HCT116 (cell line): ENCODE results near the gene YTHDF1.

Experiments used
- EZH2 ChIP-seq: fragments of 200-600 bp; sonication (generic); IDR thresholded peaks from 2 replicates; pipeline ENCODE4 v1.6.1; 2017; ENCODE audit warnings: antibody characterized with exemption, mixed run types
- EZH2phosphoT487 ChIP-seq: fragments of 200-600 bp; IDR thresholded peaks from 2 replicates; pipeline ENCODE4 v1.6.1; 2018; ENCODE audit warnings: antibody characterized with exemption, borderline replicate concordance
- POLR2A ChIP-seq: IDR thresholded peaks from 2 replicates; pipeline ENCODE4 v1.7.0; 2011; ENCODE audit warnings: borderline replicate concordance; ENCODE audit not compliant: insufficient read depth, insufficient read length; ENCODE audit errors: extremely low read depth
- RAD21 ChIP-seq: IDR thresholded peaks from 2 replicates; pipeline ENCODE4 v1.6.1; 2012; ENCODE audit warnings: low read depth, mild to moderate bottlenecking
- TCF7L2 ChIP-seq: IDR thresholded peaks from 2 replicates; pipeline ENCODE4 v1.7.0; 2011; ENCODE audit warnings: borderline replicate concordance, inconsistent platforms; ENCODE audit not compliant: insufficient read depth, insufficient read length; ENCODE audit errors: extremely low read depth
- TF ChIP-seq, protein P1 (sequence below), 3 experiments: fragments of 200-600 bp in 1 of 3; sonication (generic) in 1 of 3; IDR thresholded peaks in 2 of 3; conservative IDR thresholded peaks in 1 of 3; 2 replicates each; pipeline ENCODE4 v1.5.1; 2012 to 2017; ENCODE audit warnings: low read depth in 2 of 3, low read length in 2 of 3, antibody characterized with exemption in 1 of 3, borderline replicate concordance in 1 of 3, control low read depth in 1 of 3, mild to moderate bottlenecking in 1 of 3, mixed read lengths in 1 of 3, mixed run types in 1 of 3, moderate library complexity in 1 of 3; ENCODE audit not compliant: insufficient read depth in 1 of 3
- TF ChIP-seq, protein P2 (sequence below): IDR thresholded peaks from 2 replicates; pipeline ENCODE4 v1.6.1; 2011; ENCODE audit warnings: mild to moderate bottlenecking, low read length, moderate library complexity; ENCODE audit not compliant: insufficient replicate concordance; ENCODE audit errors: extremely low read depth

GRCh38 chr20:63244468-63244867 lies 28.5 kb upstream of the YTHDF1 start:
- TF ChIP-seq, protein P1, sequence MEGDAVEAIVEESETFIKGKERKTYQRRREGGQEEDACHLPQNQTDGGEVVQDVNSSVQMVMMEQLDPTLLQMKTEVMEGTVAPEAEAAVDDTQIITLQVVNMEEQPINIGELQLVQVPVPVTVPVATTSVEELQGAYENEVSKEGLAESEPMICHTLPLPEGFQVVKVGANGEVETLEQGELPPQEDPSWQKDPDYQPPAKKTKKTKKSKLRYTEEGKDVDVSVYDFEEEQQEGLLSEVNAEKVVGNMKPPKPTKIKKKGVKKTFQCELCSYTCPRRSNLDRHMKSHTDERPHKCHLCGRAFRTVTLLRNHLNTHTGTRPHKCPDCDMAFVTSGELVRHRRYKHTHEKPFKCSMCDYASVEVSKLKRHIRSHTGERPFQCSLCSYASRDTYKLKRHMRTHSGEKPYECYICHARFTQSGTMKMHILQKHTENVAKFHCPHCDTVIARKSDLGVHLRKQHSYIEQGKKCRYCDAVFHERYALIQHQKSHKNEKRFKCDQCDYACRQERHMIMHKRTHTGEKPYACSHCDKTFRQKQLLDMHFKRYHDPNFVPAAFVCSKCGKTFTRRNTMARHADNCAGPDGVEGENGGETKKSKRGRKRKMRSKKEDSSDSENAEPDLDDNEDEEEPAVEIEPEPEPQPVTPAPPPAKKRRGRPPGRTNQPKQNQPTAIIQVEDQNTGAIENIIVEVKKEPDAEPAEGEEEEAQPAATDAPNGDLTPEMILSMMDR (IDR thresholded peaks at IDR 0.05 in 2 of 3, conservative IDR thresholded peaks at IDR 0.05 in 1 of 3; ENCODE audit: borderline replicate concordance in 1 of 3, insufficient read depth in 1 of 3, low read depth in 2 of 3, low read length in 2 of 3), result no peak
- TF ChIP-seq POLR2A (no peak), EZH2phosphoT487 (no peak), EZH2 (no peak), TCF7L2 (no peak), RAD21 (no peak)
- TF ChIP-seq, protein P2, sequence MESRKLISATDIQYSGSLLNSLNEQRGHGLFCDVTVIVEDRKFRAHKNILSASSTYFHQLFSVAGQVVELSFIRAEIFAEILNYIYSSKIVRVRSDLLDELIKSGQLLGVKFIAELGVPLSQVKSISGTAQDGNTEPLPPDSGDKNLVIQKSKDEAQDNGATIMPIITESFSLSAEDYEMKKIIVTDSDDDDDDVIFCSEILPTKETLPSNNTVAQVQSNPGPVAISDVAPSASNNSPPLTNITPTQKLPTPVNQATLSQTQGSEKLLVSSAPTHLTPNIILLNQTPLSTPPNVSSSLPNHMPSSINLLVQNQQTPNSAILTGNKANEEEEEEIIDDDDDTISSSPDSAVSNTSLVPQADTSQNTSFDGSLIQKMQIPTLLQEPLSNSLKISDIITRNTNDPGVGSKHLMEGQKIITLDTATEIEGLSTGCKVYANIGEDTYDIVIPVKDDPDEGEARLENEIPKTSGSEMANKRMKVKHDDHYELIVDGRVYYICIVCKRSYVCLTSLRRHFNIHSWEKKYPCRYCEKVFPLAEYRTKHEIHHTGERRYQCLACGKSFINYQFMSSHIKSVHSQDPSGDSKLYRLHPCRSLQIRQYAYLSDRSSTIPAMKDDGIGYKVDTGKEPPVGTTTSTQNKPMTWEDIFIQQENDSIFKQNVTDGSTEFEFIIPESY, result no peak
